ENCODE results near the gene KRT83.
"Not testable (repeated sequence)": the region's sequence is repeated elsewhere in the genome, so short reads cannot be mapped to it uniquely, and the experiment has no call there.

Gene KRT83

GRCh38 chr12:52286857-52287785 lies 34.1 kb downstream of the KRT83 start:
- not testable (repeated sequence) for DNase-seq (ENCODE audit: low read depth)

GRCh38 chr12:52285851-52286530 lies 35.2 kb downstream of the KRT83 start:
- no peak for DNase-seq (ENCODE audit: low read depth)

GRCh38 chr12:52285172-52285745 lies 35.9 kb downstream of the KRT83 start:
- DNase-seq (ENCODE audit: low read depth), result peak; percentile 48

GRCh38 chr12:52284562-52285171 lies 36.5 kb downstream of the KRT83 start:
- DNase-seq (ENCODE audit: low read depth), result no peak

GRCh38 chr12:52280796-52281560 lies 40.2 kb downstream of the KRT83 start:
- DNase-seq (ENCODE audit: low read depth), result peak; percentile 94

GRCh38 chr12:52280319-52280795 lies 40.8 kb downstream of the KRT83 start:
- DNase-seq (ENCODE audit: low read depth), result peak; percentile 88

GRCh38 chr12:52279422-52280318 lies 41.5 kb downstream of the KRT83 start:
- DNase-seq (ENCODE audit: low read depth), result no peak

GRCh38 chr12:52278575-52279421 lies 42.4 kb downstream of the KRT83 start:
- peak; percentile 38 for DNase-seq (ENCODE audit: low read depth)

- no peak for DNase-seq (ENCODE audit: low read depth)
Measured at GRCh38 chr12:52277486-52278245, 43.5 kb downstream of the KRT83 start.

GRCh38 chr12:52275686-52276085 lies 45.5 kb downstream of the KRT83 start:
- DNase-seq (ENCODE audit: low read depth), result no peak

GRCh38 chr12:52274521-52275120 lies 46.6 kb downstream of the KRT83 start, which contains the start of gene KRT86:
Gene KRT86, plus strand, starts transcription at chr12:52274645. Its CDS starts 27,272 bp downstream, at chr12:52301917.
- DNase-seq (ENCODE audit: low read depth), result no peak

- no peak for DNase-seq (ENCODE audit: low read depth)
Measured at GRCh38 chr12:52271158-52271557, 50.0 kb downstream of the KRT83 start.

GRCh38 chr12:52270541-52271070 lies 50.6 kb downstream of the KRT83 start:
- DNase-seq (ENCODE audit: low read depth), result no peak

- DNase-seq (ENCODE audit: low read depth), result no peak
Measured at GRCh38 chr12:52268212-52268611, 53.0 kb downstream of the KRT83 start.

GRCh38 chr12:52267699-52268098 lies 53.5 kb downstream of the KRT83 start:
- no peak for DNase-seq (ENCODE audit: low read depth)

GRCh38 chr12:52267266-52267665 lies 53.9 kb downstream of the KRT83 start:
- no peak for DNase-seq (ENCODE audit: low read depth)

- no peak for DNase-seq (ENCODE audit: low read depth)
Measured at GRCh38 chr12:52266514-52266913, 54.7 kb downstream of the KRT83 start.

- DNase-seq (ENCODE audit: low read depth), result no peak
Measured at GRCh38 chr12:52264435-52264825, 56.8 kb downstream of the KRT83 start.
